Measurements from ENCODE around the gene KCNQ2.

GRCh38 chr20:63352811-63353221 is 119.6 kb downstream of the KCNQ2 start:
- TF ChIP-seq CTCF (IDR thresholded peaks at IDR 0.05; ENCODE audit: insufficient read depth, low read length) (no peak), SPI1 (IDR thresholded peaks at IDR 0.05; ENCODE audit: borderline replicate concordance, low read depth) (no peak), POLR2AphosphoS5 (IDR thresholded peaks at IDR 0.05; ENCODE audit: low read depth) (no peak)

Data from HL-60 (cell line).